Esophagus (tissue), 2 donors: ENCODE results near the gene MINDY4B. TPM values are rescaled to one million over a fixed set of nuclear protein-coding genes. Genes with fewer than 3 reads are reported as not detected.

ENCODE experiments used
- polyA plus RNA-seq, 2 donors: library from polyadenylated mRNA; stranded (reverse); fragments of 200-250 nt; gene quantifications; one replicate each; pipeline ENCODE4 v1.2.3, GENCODE V29; 2013
- donor health status: healthy with polysubstance abuse.
- donor health status: Bipolar disorder and iron deficiency.

MINDY4B gene
- polyA plus RNA-seq, 2 donors, result not detected

Other genes starting within 250 kb of the MINDY4B start
- gene ERICH6, start 201.5 kb downstream of the MINDY4B start, polyA plus RNA-seq, result not detected
- 10 to 100 TPM; 16.3 to 32.4 TPM for gene SIAH2, start 142.3 kb downstream of the MINDY4B start, polyA plus RNA-seq
- not detected for gene CLRN1, start 67.3 kb upstream of the MINDY4B start, polyA plus RNA-seq
- gene MED12L, start 180.2 kb upstream of the MINDY4B start, polyA plus RNA-seq, result under 1 TPM; 0.05 to 0.08 TPM